Measurements from ENCODE around the gene APBA1. TPM values are rescaled to one million over a fixed set of nuclear protein-coding genes. Genes with fewer than 3 reads are reported as not detected.

Gene APBA1
- total RNA-seq, 1 donor from 2014 or later, result 4.3 TPM

DNA sequence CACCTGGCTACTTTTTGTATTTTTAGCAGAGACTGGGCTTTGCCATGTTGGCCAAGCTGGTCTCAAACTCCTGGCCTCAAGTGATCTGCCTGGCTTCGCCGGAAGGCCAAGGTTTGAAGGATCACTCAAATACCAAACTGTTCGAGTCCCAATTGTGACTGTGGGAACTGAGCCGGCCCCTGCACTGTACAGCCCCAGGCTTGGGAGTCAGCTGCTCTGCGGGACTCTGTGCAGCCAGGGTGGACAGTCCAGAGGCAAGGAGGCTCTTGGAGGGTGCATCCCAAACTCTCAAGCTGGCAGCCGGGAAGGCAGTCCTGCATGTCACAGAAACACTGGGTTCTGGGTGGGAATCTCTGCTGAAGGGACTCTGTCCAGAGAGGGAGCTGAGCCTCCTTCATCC is 238.2 kb downstream of the APBA1 start:
- Histone ChIP-seq H3K36me3 (no peaks in the 10 kb centered on the region), H3K27ac (no peak overlapping the region), H3K4me3 (no peak overlapping the region), H3K4me1 (no peaks in the 10 kb centered on the region), H3K9me3 (no peaks in the 10 kb centered on the region), H3K27me3 (ENCODE audit: low read depth) (no peaks in the 10 kb centered on the region)
- intact Hi-C loops (cut with DNase I), result no loop called here
- TF ChIP-seq, protein P1, sequence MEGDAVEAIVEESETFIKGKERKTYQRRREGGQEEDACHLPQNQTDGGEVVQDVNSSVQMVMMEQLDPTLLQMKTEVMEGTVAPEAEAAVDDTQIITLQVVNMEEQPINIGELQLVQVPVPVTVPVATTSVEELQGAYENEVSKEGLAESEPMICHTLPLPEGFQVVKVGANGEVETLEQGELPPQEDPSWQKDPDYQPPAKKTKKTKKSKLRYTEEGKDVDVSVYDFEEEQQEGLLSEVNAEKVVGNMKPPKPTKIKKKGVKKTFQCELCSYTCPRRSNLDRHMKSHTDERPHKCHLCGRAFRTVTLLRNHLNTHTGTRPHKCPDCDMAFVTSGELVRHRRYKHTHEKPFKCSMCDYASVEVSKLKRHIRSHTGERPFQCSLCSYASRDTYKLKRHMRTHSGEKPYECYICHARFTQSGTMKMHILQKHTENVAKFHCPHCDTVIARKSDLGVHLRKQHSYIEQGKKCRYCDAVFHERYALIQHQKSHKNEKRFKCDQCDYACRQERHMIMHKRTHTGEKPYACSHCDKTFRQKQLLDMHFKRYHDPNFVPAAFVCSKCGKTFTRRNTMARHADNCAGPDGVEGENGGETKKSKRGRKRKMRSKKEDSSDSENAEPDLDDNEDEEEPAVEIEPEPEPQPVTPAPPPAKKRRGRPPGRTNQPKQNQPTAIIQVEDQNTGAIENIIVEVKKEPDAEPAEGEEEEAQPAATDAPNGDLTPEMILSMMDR (IDR thresholded peaks at IDR 0.05), result no peak
- ATAC-seq (no peak), DNase-seq (no peak)

DNA sequence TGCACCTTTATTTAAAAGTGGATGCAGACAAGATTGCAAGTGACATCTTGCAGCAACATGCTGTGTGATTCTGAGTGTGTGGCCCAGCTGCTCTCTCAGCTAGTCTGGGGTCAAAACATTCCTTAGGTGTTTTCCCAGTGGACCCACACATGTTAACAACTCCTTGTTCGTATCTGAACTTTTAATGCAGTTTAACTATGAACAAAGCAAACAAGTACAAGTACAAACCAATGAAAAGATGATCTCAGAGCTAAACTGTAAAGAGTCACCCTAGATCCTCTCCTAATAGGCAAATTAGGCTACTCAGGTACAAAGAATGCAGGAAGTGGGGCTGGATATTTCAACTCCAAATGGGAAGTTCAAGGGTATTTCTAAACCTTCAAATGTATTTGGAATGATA is 238.8 kb downstream of the APBA1 start:
- H3K4me3 ChIP-seq, result no peak overlapping the region
- ATAC-seq (no peak), DNase-seq (no peak)
- H3K9me3 ChIP-seq, result no peaks in the 10 kb centered on the region
- H3K4me1 ChIP-seq, result no peaks in the 10 kb centered on the region
- intact Hi-C loops (cut with DNase I), result no loop called here
- H3K27me3 ChIP-seq (ENCODE audit: low read depth), result no peaks in the 10 kb centered on the region
- H3K36me3 ChIP-seq, result no peaks in the 10 kb centered on the region
- no peak overlapping the region for H3K27ac ChIP-seq
- TF ChIP-seq, protein P1 (IDR thresholded peaks at IDR 0.05), result no peak

DNA sequence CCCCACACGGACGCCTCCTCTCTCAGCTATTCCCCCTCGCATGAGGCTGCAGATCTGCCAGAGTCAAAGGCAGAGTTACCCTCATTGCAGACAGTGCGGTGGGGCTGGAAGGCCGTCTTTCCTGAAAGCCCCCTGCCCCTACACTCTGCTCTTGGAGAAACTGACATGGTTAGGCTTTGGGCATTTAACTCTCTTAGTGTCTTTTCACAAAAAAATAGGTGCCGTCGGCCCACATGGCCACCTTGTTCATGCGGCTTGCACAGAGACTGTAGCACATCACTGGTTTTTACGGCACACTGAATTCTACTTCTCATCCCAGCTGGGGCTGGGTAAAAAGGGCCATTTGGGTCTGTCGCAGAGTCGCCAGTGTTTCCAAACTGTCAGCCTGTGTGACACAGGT is 239.5 kb downstream of the APBA1 start:
- Histone ChIP-seq H3K9me3 (no peaks in the 10 kb centered on the region), H3K4me3 (no peak overlapping the region), H3K36me3 (no peaks in the 10 kb centered on the region), H3K4me1 (no peaks in the 10 kb centered on the region), H3K27me3 (ENCODE audit: low read depth) (no peaks in the 10 kb centered on the region), H3K27ac (no peak overlapping the region)
- DNase-seq (no peak), ATAC-seq (no peak)
- intact Hi-C loops (cut with DNase I), result no loop called here
- TF ChIP-seq, protein P1 (IDR thresholded peaks at IDR 0.05), result no peak

DNA sequence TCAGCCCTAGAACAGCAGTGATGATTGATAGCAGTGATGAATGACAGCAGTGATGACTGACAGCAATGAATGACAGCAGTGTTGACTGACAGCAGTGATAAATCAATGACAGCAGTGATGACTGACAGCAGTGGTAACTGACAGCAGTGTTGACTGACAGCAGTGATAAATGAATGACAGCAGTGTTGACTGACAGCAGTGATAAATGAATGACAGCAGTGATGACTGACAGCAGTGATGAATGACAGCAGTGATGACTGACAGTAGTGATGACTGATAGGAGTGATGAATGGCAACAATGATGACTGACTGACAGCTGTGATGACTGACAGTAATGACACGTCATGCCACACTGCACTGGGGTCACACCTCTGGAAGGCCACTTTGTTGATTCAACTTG is 240.4 kb downstream of the APBA1 start:
- Histone ChIP-seq H3K4me1 (no peaks in the 10 kb centered on the region), H3K27me3 (ENCODE audit: low read depth) (no peaks in the 10 kb centered on the region), H3K36me3 (no peaks in the 10 kb centered on the region), H3K9me3 (no peaks in the 10 kb centered on the region), H3K4me3 (no peak overlapping the region), H3K27ac (no peak overlapping the region)
- no peak for ATAC-seq
- no peak for DNase-seq
- intact Hi-C loops (cut with DNase I), result no loop called here
- TF ChIP-seq, protein P1 (IDR thresholded peaks at IDR 0.05), result no peak

DNA sequence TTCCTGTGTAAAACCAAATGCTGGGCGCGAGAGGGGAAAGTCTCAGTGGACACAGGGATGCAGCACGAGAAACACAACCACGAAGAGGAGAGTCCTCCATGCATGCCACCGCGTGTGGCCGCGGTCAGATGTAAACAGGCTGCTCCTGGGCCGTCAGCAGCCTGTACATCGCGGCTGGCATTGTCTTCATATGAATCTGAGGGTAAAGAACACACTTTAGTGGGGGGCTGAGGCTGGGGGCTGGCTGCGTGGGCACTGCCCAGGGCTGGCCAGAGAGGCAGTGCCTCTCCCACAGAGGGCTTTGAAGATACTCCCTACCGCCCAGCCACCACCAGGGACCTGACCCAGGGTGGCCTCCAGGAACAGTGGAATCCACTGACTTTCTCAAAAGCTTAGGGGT is 241.0 kb downstream of the APBA1 start:
- ATAC-seq, result no peak
- Histone ChIP-seq H3K36me3 (no peaks in the 10 kb centered on the region), H3K4me3 (no peak overlapping the region), H3K9me3 (no peaks in the 10 kb centered on the region), H3K4me1 (no peaks in the 10 kb centered on the region), H3K27me3 (ENCODE audit: low read depth) (no peaks in the 10 kb centered on the region), H3K27ac (no peak overlapping the region)
- DNase-seq, result no peak
- TF ChIP-seq, protein P1 (IDR thresholded peaks at IDR 0.05), result no peak
- intact Hi-C loops (cut with DNase I), result no loop called here

DNA sequence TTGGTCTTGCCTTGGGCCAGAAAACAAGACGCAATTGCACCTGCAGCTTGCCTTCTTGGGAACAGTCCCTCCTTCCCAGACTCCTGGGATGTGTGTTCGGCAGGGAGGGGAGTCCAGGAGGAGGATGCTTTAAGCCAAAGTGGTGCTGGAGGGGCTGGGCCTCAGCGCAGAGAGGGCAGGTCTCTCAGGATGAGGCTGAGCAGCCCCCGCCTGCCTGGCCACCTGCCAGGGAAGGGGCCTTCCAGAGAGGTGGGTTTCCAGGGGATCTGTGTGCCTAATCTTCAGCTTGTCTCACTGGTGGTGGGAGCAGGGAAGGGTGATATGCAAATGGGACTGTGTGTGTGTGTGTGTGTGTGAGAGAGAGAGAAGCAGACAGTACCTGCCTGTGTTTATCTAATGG is 242.0 kb downstream of the APBA1 start:
- no peak for ATAC-seq
- H3K27me3 ChIP-seq (ENCODE audit: low read depth), result no peaks in the 10 kb centered on the region

More for the DNA sequence above, 242.0 kb downstream of the APBA1 start:
- no peak for DNase-seq
- Histone ChIP-seq H3K4me1 (no peaks in the 10 kb centered on the region), H3K4me3 (no peak overlapping the region), H3K36me3 (no peaks in the 10 kb centered on the region), H3K27ac (no peak overlapping the region), H3K9me3 (no peaks in the 10 kb centered on the region)
- TF ChIP-seq, protein P1 (IDR thresholded peaks at IDR 0.05), result no peak
- intact Hi-C loops (cut with DNase I), result no loop called here
